ENCODE measurements around the gene MSRB1. TPM values are rescaled to one million over a fixed set of nuclear protein-coding genes. Genes with fewer than 3 reads are reported as not detected.
A peak's percentile ranks its signal among the peaks of the same experiment; 100 is the strongest.

Gene MSRB1
- total RNA-seq, 3 donors from 2014 or later (not counting 1 experiment from before 2014, with no cell fraction given), result 10.8 to 19.9 (median 14.8) TPM

GRCh38 chr16:1930338-1930720, 12.7 kb downstream of the MSRB1 start:
- H3K27me3 ChIP-seq (ENCODE audit: control insufficient read depth, insufficient read depth, low read length), result no peaks in the 10 kb centered on the region
- no peak for ATAC-seq
- H3K9me3 ChIP-seq (ENCODE audit: control insufficient read depth, insufficient read depth, low read length), result no peaks in the 10 kb centered on the region
- Mint-ChIP-seq H3K27ac (no peak overlapping the region), H3K4me1 (no peaks in the 10 kb centered on the region), H3K27me3 (ENCODE audit: low read depth in 2 of 2) (no peaks in the 10 kb centered on the region), H3K36me3 (no peaks in the 10 kb centered on the region), H3K9me3 (no peaks in the 10 kb centered on the region), H3K4me3 (peak overlapping the region; percentile 31)
- H3K4me3 ChIP-seq (ENCODE audit: low read length), result no peak overlapping the region
- H3K36me3 ChIP-seq (ENCODE audit: control insufficient read depth, insufficient read depth, low read length), result no peaks in the 10 kb centered on the region
- no peak for TF ChIP-seq CTCF (IDR thresholded peaks at IDR 0.05)
- intact Hi-C loops (cut with micrococcal nuclease), result no loop called here
- WGBS (ENCODE audit: insufficient coverage), result 91% methylated on average over 8 of the region's 10 CpGs
- H3K27ac ChIP-seq (ENCODE audit: low read length), result no peak overlapping the region
- H3K4me1 ChIP-seq (ENCODE audit: control insufficient read depth, insufficient read depth, low read length), result peaks cover 11% of the 10 kb centered on the region
- no peak for DNase-seq

- H3K27ac Mint-ChIP-seq, result peak overlapping the region in 1 of 2 donors; percentile 65
- WGBS (ENCODE audit: insufficient coverage), result 10% methylated on average over 70 of the region's 70 CpGs
- H3K27ac ChIP-seq (ENCODE audit: low read length), result no peak overlapping the region
- intact Hi-C loops (cut with micrococcal nuclease), result loop anchor here (2.0 to 10.0 kb wide), 2 partner anchors 65 to 155 kb away; partner anchors contain the start of genes EME2, MRPS34 and NME3
- H3K4me3 Mint-ChIP-seq, result peak overlapping the region; percentile 72
- no peaks in the 10 kb centered on the region for H3K36me3 ChIP-seq (ENCODE audit: control insufficient read depth, insufficient read depth, low read length)
- peaks cover under 1 to 3% of the 10 kb centered on the region in 2 donors for H3K27me3 Mint-ChIP-seq (ENCODE audit: low read depth in 2 of 2)
- peaks cover 11% of the 10 kb centered on the region for H3K4me1 ChIP-seq (ENCODE audit: control insufficient read depth, insufficient read depth, low read length)
- H3K36me3 Mint-ChIP-seq, result no peaks in the 10 kb centered on the region
- no peaks in the 10 kb centered on the region for H3K9me3 ChIP-seq (ENCODE audit: control insufficient read depth, insufficient read depth, low read length)
- H3K9me3 Mint-ChIP-seq, result no peaks in the 10 kb centered on the region
- peak; percentile 99 to 100 (median 100) for ATAC-seq
- H3K4me3 ChIP-seq (ENCODE audit: low read length), result peak overlapping the region; percentile 31
- peak; percentile 95 to 96 for DNase-seq
- H3K4me1 Mint-ChIP-seq, result no peaks in the 10 kb centered on the region
- peak; percentile 99 for TF ChIP-seq CTCF (IDR thresholded peaks at IDR 0.05)
- no peaks in the 10 kb centered on the region for H3K27me3 ChIP-seq (ENCODE audit: control insufficient read depth, insufficient read depth, low read length)
These were observed 13.2 kb downstream of the MSRB1 start for GRCh38 chr16:1929578-1930337.

DNA sequence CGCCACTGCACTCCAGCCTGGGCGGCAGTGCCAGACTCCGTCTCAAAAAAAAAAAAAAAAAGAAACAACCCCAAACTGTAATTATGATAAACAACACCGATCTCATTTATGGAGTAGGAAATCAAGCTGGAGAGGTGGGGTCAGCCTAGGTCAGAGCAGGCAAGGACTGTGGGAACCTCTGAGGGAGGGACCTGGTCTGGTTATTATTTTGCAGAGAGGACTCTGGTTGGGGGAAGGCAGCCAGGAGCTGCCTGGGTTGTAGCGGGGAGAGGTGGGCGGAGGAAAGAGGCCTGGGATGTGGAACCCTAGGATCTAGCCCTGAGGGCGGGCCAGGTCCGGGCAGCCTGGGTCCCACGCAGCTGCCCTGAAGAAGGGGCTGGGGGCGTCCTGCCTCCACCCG, 13.9 kb downstream of the MSRB1 start:
- 34% methylated on average over 11 of the region's 11 CpGs for WGBS (ENCODE audit: insufficient coverage)
- Histone ChIP-seq H3K4me1 (ENCODE audit: control insufficient read depth, insufficient read depth, low read length) (peaks cover 11% of the 10 kb centered on the region), H3K27ac (ENCODE audit: low read length) (no peak overlapping the region), H3K4me3 (ENCODE audit: low read length) (peak overlapping the region; percentile 31), H3K9me3 (ENCODE audit: control insufficient read depth, insufficient read depth, low read length) (no peaks in the 10 kb centered on the region), H3K36me3 (ENCODE audit: control insufficient read depth, insufficient read depth, low read length) (no peaks in the 10 kb centered on the region), H3K27me3 (ENCODE audit: control insufficient read depth, insufficient read depth, low read length) (no peaks in the 10 kb centered on the region)
- H3K36me3 Mint-ChIP-seq, result no peaks in the 10 kb centered on the region
- peak overlapping the region in 1 of 2 donors; percentile 65 for H3K27ac Mint-ChIP-seq
- peaks cover 5 to 6% of the 10 kb centered on the region in 2 donors for H3K27me3 Mint-ChIP-seq (ENCODE audit: low read depth in 2 of 2)
- ATAC-seq (peak; percentile 2 to 3 (median 3)), DNase-seq (peak in 1 of 2 donors; percentile 32)
- H3K9me3 Mint-ChIP-seq, result no peaks in the 10 kb centered on the region
- peak overlapping the region; percentile 84 for H3K4me3 Mint-ChIP-seq
- intact Hi-C loops (cut with micrococcal nuclease), result loop anchor here (2.0 to 10.0 kb wide), 2 partner anchors 64 to 154 kb away; partner anchors contain the start of genes EME2, MRPS34 and NME3
- TF ChIP-seq CTCF (IDR thresholded peaks at IDR 0.05), result no peak
- no peaks in the 10 kb centered on the region for H3K4me1 Mint-ChIP-seq

Data from natural killer cell (primary cell).